ENCODE data around the gene MAP3K4. TPM values are rescaled to one million over a fixed set of nuclear protein-coding genes. Genes with fewer than 3 reads are reported as not detected.

MAP3K4 gene
- total RNA-seq, 1 donor from 2014 or later, result 84.3 TPM

DNA sequence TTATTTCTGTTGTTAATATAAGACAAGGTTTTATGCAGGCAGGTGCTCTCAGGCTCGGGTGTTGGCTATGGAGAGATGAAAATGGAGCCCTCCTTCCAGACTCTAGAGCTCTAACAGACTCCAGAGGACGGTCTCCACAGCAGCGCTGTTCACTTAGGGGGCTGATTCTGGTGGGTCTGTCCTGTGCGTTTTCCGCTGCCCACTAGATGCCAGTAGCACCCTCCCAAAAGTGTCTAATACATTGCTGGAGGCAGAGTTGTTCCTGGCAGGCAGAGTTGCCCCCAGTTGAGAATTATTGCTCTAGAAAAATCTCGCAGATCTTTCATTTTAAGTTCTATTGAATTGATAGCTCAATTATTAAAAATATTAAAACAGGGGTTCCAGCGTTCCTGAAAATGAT lies 109.9 kb downstream of the MAP3K4 start:
- peaks cover 31% of the 10 kb centered on the region for H3K36me3 Mint-ChIP-seq (ENCODE audit: low read depth)
- H3K4me3 Mint-ChIP-seq, result no peak overlapping the region
- TF ChIP-seq, protein P1, sequence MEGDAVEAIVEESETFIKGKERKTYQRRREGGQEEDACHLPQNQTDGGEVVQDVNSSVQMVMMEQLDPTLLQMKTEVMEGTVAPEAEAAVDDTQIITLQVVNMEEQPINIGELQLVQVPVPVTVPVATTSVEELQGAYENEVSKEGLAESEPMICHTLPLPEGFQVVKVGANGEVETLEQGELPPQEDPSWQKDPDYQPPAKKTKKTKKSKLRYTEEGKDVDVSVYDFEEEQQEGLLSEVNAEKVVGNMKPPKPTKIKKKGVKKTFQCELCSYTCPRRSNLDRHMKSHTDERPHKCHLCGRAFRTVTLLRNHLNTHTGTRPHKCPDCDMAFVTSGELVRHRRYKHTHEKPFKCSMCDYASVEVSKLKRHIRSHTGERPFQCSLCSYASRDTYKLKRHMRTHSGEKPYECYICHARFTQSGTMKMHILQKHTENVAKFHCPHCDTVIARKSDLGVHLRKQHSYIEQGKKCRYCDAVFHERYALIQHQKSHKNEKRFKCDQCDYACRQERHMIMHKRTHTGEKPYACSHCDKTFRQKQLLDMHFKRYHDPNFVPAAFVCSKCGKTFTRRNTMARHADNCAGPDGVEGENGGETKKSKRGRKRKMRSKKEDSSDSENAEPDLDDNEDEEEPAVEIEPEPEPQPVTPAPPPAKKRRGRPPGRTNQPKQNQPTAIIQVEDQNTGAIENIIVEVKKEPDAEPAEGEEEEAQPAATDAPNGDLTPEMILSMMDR (conservative IDR thresholded peaks at IDR 0.05), result peak; percentile 50
- no peaks in the 10 kb centered on the region for H3K27me3 Mint-ChIP-seq (ENCODE audit: low read depth)
- H3K4me1 Mint-ChIP-seq, result no peaks in the 10 kb centered on the region
- no peak for DNase-seq (ENCODE audit: low read depth, low spot score)
- no peaks in the 10 kb centered on the region for H3K9me3 Mint-ChIP-seq
- H3K27ac Mint-ChIP-seq (ENCODE audit: unreplicated experiment), result peak overlapping the region; percentile 72

DNA sequence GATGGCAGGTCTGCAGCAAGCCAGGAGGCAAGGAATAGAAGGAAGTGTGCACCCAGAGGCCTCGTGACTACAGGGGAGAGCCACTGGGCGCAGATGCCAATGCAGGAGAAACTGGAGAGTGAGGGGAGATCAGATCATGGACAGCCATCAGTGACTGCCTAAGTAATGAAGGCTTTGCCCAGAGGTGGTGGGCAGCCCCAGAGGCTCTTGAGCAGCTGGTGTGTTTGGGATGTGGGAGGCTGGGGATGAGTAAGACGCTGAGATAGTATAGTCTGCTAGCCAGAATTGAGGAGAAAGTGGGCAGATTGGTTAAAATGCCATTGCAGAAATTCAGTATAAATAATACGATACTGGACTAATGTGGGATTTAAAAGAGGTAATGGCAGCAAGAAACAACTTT lies 111.9 kb downstream of the MAP3K4 start:
- peaks cover 32% of the 10 kb centered on the region for H3K36me3 Mint-ChIP-seq (ENCODE audit: low read depth)

DNA sequence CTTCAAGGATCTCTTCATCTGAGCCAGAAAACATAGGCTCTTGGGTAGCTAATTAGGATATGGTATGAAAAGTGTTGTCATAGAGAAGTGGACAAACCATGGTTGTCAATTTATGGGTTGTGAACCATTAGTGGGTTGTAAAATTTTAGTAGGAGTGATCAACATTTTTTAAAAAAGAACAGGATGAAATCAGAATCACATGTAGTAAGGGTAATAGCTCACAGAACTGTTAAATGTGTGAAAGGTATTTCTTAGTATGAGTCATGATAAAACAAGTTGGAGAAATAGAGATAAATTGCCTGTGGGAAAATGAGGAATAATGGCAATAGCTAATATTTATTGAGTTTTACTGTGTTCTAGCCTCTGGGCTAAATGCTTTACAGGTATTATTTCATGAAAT lies 113.4 kb downstream of the MAP3K4 start:
- no peaks in the 10 kb centered on the region for H3K4me1 Mint-ChIP-seq
- H3K9me3 Mint-ChIP-seq, result no peaks in the 10 kb centered on the region
- TF ChIP-seq, protein P1 (conservative IDR thresholded peaks at IDR 0.05), result no peak
- DNase-seq (ENCODE audit: low read depth, low spot score), result no peak
- no peak overlapping the region for H3K27ac Mint-ChIP-seq (ENCODE audit: unreplicated experiment)
- H3K27me3 Mint-ChIP-seq (ENCODE audit: low read depth), result no peaks in the 10 kb centered on the region
- peaks cover 38% of the 10 kb centered on the region for H3K36me3 Mint-ChIP-seq (ENCODE audit: low read depth)
- H3K4me3 Mint-ChIP-seq, result no peak overlapping the region

More for the DNA sequence above, 111.9 kb downstream of the MAP3K4 start:
- no peak for DNase-seq (ENCODE audit: low read depth, low spot score)
- Mint-ChIP-seq H3K27me3 (ENCODE audit: low read depth) (no peaks in the 10 kb centered on the region), H3K9me3 (no peaks in the 10 kb centered on the region), H3K27ac (ENCODE audit: unreplicated experiment) (no peak overlapping the region), H3K4me3 (no peak overlapping the region), H3K4me1 (no peaks in the 10 kb centered on the region)
- TF ChIP-seq, protein P1 (conservative IDR thresholded peaks at IDR 0.05), result no peak

DNA sequence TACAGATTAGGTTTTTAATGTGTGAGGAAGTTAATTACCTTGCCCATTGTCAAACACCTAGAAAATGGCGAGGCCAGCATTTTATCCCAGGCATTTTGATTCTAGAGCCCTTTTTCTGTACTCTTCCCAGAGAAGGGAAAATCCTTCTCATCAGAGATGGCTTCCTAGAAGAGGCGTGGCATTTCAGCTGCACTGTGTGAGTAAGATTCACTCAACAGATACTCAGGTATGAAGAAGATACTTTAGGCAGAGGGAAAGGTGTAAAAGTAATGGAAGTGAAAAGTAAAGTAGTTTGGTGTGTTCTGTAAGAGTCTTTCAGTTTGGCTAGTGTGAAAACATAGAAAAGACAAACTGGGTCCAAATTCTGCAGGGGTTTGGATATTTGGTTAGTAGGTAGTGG lies 113.8 kb downstream of the MAP3K4 start:
- H3K27me3 Mint-ChIP-seq (ENCODE audit: low read depth), result no peaks in the 10 kb centered on the region
- H3K9me3 Mint-ChIP-seq, result no peaks in the 10 kb centered on the region
- no peak overlapping the region for H3K27ac Mint-ChIP-seq (ENCODE audit: unreplicated experiment)
- H3K36me3 Mint-ChIP-seq (ENCODE audit: low read depth), result peaks cover 41% of the 10 kb centered on the region
- DNase-seq (ENCODE audit: low read depth, low spot score), result no peak
- H3K4me3 Mint-ChIP-seq, result no peak overlapping the region
- H3K4me1 Mint-ChIP-seq, result no peaks in the 10 kb centered on the region
- TF ChIP-seq, protein P1 (conservative IDR thresholded peaks at IDR 0.05), result no peak

DNA sequence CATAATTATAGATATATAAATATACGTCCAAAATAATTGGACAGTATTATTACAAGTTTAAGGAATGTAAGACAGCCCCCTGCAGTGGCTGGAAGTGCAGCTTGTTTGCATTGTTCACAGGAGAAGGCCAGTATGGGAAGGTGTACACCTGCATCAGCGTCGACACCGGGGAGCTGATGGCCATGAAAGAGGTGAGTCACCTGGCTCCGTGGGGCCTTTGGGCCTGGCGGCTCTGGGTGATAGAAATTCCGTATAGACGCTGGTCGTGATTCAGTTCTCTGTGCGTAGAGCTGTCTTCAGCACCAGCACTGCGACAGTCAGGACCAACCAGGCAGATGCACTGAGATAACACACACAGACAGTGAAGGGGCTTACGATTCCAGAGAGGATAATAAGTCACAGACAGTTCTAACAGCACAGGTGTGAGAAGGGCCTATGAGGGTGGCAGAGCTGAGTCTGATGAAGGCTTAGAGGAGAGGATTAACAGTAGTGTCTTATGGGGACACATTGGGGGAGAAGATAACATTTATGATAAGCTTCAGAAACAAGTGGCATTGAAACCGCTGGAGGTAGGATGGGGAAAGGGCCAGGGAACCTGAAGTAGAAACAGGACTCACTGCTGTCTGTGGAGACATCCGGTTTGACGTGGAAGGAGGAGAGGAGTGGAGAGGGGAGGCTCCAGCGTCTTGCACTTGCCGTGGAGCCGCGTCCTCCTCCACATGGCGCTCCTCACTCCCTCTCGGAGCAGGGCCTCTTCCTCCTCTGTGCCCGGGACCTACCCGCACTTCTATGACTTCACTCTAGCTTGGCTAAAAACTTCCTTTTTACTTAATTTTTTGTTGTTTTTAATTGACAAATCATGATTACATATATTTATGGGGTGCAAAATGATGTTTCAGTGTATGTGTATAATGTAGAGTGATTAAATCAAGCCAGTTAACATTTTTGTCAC lies 116.5 kb downstream of the MAP3K4 start:
- H3K4me3 Mint-ChIP-seq, result no peak overlapping the region
- H3K4me1 Mint-ChIP-seq, result no peaks in the 10 kb centered on the region
- peak overlapping the region; percentile 68 for H3K27ac Mint-ChIP-seq (ENCODE audit: unreplicated experiment)
- no peaks in the 10 kb centered on the region for H3K9me3 Mint-ChIP-seq
- DNase-seq (ENCODE audit: low read depth, low spot score), result no peak
- H3K27me3 Mint-ChIP-seq (ENCODE audit: low read depth), result no peaks in the 10 kb centered on the region
- TF ChIP-seq, protein P1 (conservative IDR thresholded peaks at IDR 0.05), result no peak
- H3K36me3 Mint-ChIP-seq (ENCODE audit: low read depth), result peaks cover 46% of the 10 kb centered on the region

Data from neural crest cell (in vitro differentiated cells).